ENCODE results near the gene TGFBR2. TPM values are rescaled to one million over a fixed set of nuclear protein-coding genes. Genes with fewer than 3 reads are reported as not detected.

Gene TGFBR2
- total RNA-seq, 1 donor from 2014 or later, result 329 TPM

GRCh38 chr3:30702038-30702827, 95.8 kb downstream of the TGFBR2 start:
- H3K4me1 ChIP-seq, result no peaks in the 10 kb centered on the region
- H3K9me3 ChIP-seq, result no peaks in the 10 kb centered on the region
- H3K4me3 ChIP-seq, result no peak overlapping the region
- H3K27me3 ChIP-seq, result no peaks in the 10 kb centered on the region
- intact Hi-C loops (cut with DNase I), result no loop called here
- no peak overlapping the region for H3K27ac ChIP-seq
- no peak for TF ChIP-seq CTCF (IDR thresholded peaks at IDR 0.05)
- ATAC-seq (no peak), DNase-seq (no peak)
- peaks cover 11% of the 10 kb centered on the region for H3K36me3 ChIP-seq

GRCh38 chr3:30702828-30703397, 96.5 kb downstream of the TGFBR2 start:
- Histone ChIP-seq H3K4me3 (no peak overlapping the region), H3K27ac (no peak overlapping the region), H3K36me3 (peaks cover 9% of the 10 kb centered on the region), H3K27me3 (no peaks in the 10 kb centered on the region), H3K9me3 (no peaks in the 10 kb centered on the region), H3K4me1 (no peaks in the 10 kb centered on the region)
- no peak for DNase-seq
- intact Hi-C loops (cut with DNase I), result no loop called here
- no peak for ATAC-seq
- no peak for TF ChIP-seq CTCF (IDR thresholded peaks at IDR 0.05)

- DNase-seq (no peak), ATAC-seq (no peak)
- Histone ChIP-seq H3K27ac (no peak overlapping the region), H3K9me3 (no peaks in the 10 kb centered on the region), H3K36me3 (no peaks in the 10 kb centered on the region), H3K4me1 (no peaks in the 10 kb centered on the region), H3K27me3 (no peaks in the 10 kb centered on the region), H3K4me3 (no peak overlapping the region)
- no peak for TF ChIP-seq CTCF (IDR thresholded peaks at IDR 0.05)
- intact Hi-C loops (cut with DNase I), result no loop called here
Measured at GRCh38 chr3:30704931-30705890, 98.8 kb downstream of the TGFBR2 start.

DNA sequence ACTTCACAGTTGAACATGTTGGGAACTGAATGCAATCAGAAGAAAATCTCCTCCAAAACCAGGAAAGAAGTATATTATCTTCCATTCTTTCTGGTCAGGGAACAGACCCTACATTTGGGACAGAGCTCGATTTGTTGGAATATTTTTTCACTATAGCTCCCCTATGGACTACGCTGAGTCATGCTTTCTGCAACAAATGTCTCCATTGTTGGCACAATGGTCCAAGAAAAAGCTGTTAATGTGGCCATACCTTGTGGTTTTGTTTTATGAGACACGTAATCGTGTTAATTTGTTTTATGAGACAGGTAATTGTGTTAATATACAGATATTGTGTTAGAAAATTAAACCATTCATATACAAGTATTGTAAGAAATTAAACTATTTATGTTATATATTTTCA, 101.4 kb downstream of the TGFBR2 start:
- Histone ChIP-seq H3K36me3 (no peaks in the 10 kb centered on the region), H3K9me3 (no peaks in the 10 kb centered on the region), H3K4me1 (no peaks in the 10 kb centered on the region), H3K4me3 (no peak overlapping the region), H3K27me3 (no peaks in the 10 kb centered on the region), H3K27ac (no peak overlapping the region)
- DNase-seq, result no peak
- intact Hi-C loops (cut with DNase I), result no loop called here
- TF ChIP-seq CTCF (IDR thresholded peaks at IDR 0.05), result no peak
- ATAC-seq, result no peak

- intact Hi-C loops (cut with DNase I), result no loop called here
- H3K27me3 ChIP-seq, result no peaks in the 10 kb centered on the region
- no peaks in the 10 kb centered on the region for H3K4me1 ChIP-seq
- H3K27ac ChIP-seq, result no peak overlapping the region
- ATAC-seq, result no peak
- H3K4me3 ChIP-seq, result no peak overlapping the region
- no peak for DNase-seq
- no peaks in the 10 kb centered on the region for H3K36me3 ChIP-seq
- TF ChIP-seq CTCF (IDR thresholded peaks at IDR 0.05), result no peak
- H3K9me3 ChIP-seq, result no peaks in the 10 kb centered on the region
Measured at GRCh38 chr3:30708472-30708871, 102.1 kb downstream of the TGFBR2 start.

All from upper lobe of right lung (tissue), 1 donor.